HG02970 (cell line): ENCODE measurements around the gene PSTPIP2.

Experiments
- ATAC-seq: cut with Tn5 transposase; IDR thresholded peaks from one replicate; pipeline ENCODE4 v1.9.1; 2021; ENCODE audit warnings: mild to moderate bottlenecking, moderate library complexity, moderate number of reproducible peaks; ENCODE audit not compliant: unreplicated experiment, low FRiP score

The PSTPIP2 gene

DNA sequence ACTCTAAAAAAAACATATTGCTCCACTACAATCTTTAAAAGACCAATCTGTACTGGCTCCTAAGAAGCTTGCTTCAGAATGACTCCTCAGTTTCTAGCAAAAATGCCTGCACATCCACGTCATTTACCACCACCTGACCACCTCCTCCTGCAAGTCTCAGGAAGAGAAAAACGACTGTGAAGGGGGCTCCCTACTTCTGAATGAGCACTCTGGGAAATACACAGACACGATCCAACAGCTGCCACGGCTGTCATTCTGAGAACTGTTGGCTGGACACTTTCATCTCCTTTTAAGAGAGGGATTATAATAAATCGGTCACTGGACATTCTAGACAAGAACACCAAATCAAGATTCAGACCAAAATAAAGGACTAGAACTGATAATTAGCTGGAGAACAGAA lies 126.4 kb downstream of the PSTPIP2 start:
- no peak for ATAC-seq

DNA sequence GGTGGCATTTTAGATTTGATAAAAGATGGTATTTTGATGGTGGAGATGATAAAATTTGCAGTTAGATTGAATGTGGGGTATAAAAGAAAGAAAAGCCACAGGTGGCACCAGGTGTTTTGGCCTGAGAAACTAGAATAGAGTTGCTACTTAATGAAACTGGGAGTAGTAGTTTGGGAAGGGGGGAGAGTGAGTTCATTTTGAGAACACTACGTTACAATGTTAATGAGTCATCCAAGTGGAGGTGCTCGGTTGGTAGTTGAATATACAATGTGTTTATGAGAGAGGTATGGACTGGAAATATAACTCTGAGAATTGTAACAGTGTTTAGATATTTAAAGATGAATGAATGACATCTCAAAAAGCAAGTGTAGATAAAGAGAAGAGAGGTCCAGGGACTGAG lies 131.3 kb downstream of the PSTPIP2 start:
- ATAC-seq, result no peak

DNA sequence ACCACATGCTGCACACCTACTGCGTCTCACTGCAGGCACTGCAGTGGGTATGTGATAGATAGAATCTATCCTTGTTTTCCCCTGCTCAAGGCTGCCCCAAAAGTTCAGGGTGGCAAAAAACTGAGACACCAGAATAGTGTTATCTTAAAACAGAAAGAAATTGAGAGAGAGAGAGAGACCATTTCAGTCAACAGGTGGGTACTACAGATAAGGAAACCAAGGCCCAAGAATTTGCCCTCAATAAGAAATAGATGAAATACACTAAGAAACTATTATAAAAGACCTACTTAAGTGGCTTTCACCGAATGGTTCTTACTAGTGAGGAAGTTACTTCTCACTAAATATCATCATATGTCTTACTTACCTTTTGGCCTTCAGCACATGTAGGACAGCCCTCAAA lies 132.8 kb downstream of the PSTPIP2 start:
- no peak for ATAC-seq

DNA sequence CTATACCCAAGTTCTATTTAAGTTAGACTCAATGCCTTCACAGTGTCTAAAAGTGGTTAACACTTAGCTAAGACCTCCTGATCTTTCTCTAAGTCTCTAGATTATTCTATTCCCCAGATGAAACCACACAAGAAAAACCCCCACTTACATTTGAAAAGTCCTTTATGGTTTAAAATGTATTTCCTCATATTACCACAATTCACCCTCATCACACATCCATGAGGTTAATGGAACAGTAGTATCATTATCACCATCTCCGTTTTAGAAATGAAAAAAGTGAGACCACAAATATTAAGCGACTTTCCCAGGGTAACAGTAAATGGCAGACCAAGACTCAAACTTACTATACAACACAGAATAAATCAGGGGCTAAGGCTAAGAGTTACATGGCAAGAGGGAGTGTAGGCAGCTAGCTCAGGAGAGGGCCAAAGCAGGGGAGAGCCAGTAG lies 133.5 kb downstream of the PSTPIP2 start:
- no peak for ATAC-seq

DNA sequence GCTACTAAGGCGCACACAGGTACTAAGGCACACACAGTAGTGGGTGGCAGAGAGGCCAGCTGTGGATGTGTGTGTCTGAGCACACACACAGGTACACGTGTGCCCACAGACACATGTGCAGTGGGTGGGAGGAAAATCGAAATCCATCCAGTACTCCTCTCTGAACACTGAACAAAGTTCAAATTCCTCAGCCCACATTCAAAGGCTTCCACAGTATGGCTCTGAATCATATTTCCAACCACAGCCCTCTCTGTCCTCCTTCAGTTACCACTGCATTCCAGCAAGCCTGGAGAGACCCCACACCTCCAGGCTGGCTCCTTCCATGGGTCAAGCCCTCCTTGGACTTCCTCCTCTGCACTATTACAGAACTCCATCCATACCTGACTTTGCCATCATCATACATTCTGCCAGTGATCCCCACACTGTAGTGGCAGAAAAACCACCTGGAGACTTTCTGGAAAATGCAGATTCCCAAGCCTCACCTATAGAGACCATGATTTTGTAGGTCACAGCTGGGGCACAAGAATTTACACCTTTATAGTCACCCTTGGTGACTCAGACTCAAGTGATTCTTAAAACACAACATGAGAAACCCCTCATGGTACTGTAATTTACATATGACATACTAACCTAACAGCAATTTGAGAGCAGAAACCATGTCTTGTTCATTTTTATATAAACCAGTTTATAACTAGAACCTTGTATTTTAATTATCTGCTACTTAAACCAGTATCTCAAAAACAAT lies 136.3 kb downstream of the PSTPIP2 start:
- ATAC-seq, result no peak
